HCT116 (cell line): ENCODE measurements around the gene SDK1.

Experiments
- CTCF ChIP-seq, 3 experiments: fragments of 200-600 bp in 1 of 3; sonication (generic) in 1 of 3; IDR thresholded peaks in 2 of 3; conservative IDR thresholded peaks in 1 of 3; 2 replicates each; pipeline ENCODE4 v1.5.1; 2012 to 2017; ENCODE audit warnings: low read depth in 2 of 3, low read length in 2 of 3, antibody characterized with exemption in 1 of 3, borderline replicate concordance in 1 of 3, control low read depth in 1 of 3, mild to moderate bottlenecking in 1 of 3, mixed read lengths in 1 of 3, mixed run types in 1 of 3, moderate library complexity in 1 of 3; ENCODE audit not compliant: insufficient read depth in 1 of 3
- EGR1 ChIP-seq: IDR thresholded peaks from 2 replicates; pipeline ENCODE4 v1.6.1; 2012; ENCODE audit warnings: low read depth
- EZH2 ChIP-seq: fragments of 200-600 bp; sonication (generic); IDR thresholded peaks from 2 replicates; pipeline ENCODE4 v1.6.1; 2017; ENCODE audit warnings: antibody characterized with exemption, mixed run types
- EZH2phosphoT487 ChIP-seq: fragments of 200-600 bp; IDR thresholded peaks from 2 replicates; pipeline ENCODE4 v1.6.1; 2018; ENCODE audit warnings: antibody characterized with exemption, borderline replicate concordance
- POLR2A ChIP-seq: IDR thresholded peaks from 2 replicates; pipeline ENCODE4 v1.7.0; 2011; ENCODE audit warnings: borderline replicate concordance; ENCODE audit not compliant: insufficient read depth, insufficient read length; ENCODE audit errors: extremely low read depth
- POLR2AphosphoS5 ChIP-seq: IDR thresholded peaks from 2 replicates; pipeline ENCODE4 v1.6.1; 2011; ENCODE audit warnings: mild to moderate bottlenecking, low read depth, low read length, moderate library complexity
- RAD21 ChIP-seq: IDR thresholded peaks from 2 replicates; pipeline ENCODE4 v1.6.1; 2012; ENCODE audit warnings: low read depth, mild to moderate bottlenecking
- REST ChIP-seq: IDR thresholded peaks from 2 replicates; pipeline ENCODE4 v1.6.1; 2012; ENCODE audit warnings: low read depth
- YY1 ChIP-seq: IDR thresholded peaks from 2 replicates; pipeline ENCODE4 v1.6.1; 2011; ENCODE audit warnings: low read length, low read depth, moderate library complexity, mild to moderate bottlenecking; ENCODE audit not compliant: insufficient replicate concordance; ENCODE audit errors: extremely low read depth

GRCh38 chr7:3518546-3518945, 217.5 kb downstream of the SDK1 start:
- TF ChIP-seq CTCF (IDR thresholded peaks at IDR 0.05 in 2 of 3, conservative IDR thresholded peaks at IDR 0.05 in 1 of 3; ENCODE audit: borderline replicate concordance in 1 of 3, insufficient read depth in 1 of 3, low read depth in 2 of 3, low read length in 2 of 3) (no peak), RAD21 (no peak), YY1 (no peak), REST (no peak), POLR2AphosphoS5 (no peak), EZH2 (no peak), EZH2phosphoT487 (no peak), POLR2A (no peak), EGR1 (no peak)
